Activated CD4-positive, alpha-beta memory T cell treated with anti-CD3 and anti-CD28 coated beads, Interleukin-2, amount 10 ng/mL, durations not matched to agents 7 days and 5 days (primary cell): Measurements from ENCODE around the gene CMTR2. TPM values are rescaled to one million over a fixed set of nuclear protein-coding genes. Genes with fewer than 3 reads are reported as not detected.
A peak's percentile ranks its signal among the peaks of the same experiment; 100 is the strongest.
"Not testable (repeated sequence)": the region's sequence is repeated elsewhere in the genome, so short reads cannot be mapped to it uniquely, and the experiment has no call there.

Experiments used
- CTCF ChIA-PET: fragments of 350-600 bp; sonication (Branson Sonifier 250); formaldehyde crosslinking; loops from one replicate; lab custom pipeline; 2021; ENCODE audit warnings: antibody characterized with exemption, inconsistent platforms; lab: Charles Lee
- POLR2A ChIA-PET: fragments of 350-600 bp; sonication (Branson Sonifier 250); formaldehyde crosslinking; loops from one replicate; lab custom pipeline; 2021; ENCODE audit warnings: antibody characterized with exemption; lab: Charles Lee
- DNase-seq: peaks from one replicate; pipeline ENCODE4 v3.0.0-alpha.2; 2020
- H3K27ac Mint-ChIP-seq: one replicate; pipeline ENCODE4 v1.8.0; 2021; ENCODE audit warnings: mild to moderate bottlenecking, mixed read lengths
- H3K27me3 Mint-ChIP-seq: one replicate; pipeline ENCODE4 v1.8.0; 2021; ENCODE audit warnings: mixed read lengths
- H3K36me3 Mint-ChIP-seq: one replicate; pipeline ENCODE4 v1.8.0; 2021; ENCODE audit warnings: low read depth, mixed read lengths
- H3K4me1 Mint-ChIP-seq: one replicate; pipeline ENCODE4 v1.8.0; 2021; ENCODE audit warnings: mixed read lengths
- H3K4me3 Mint-ChIP-seq: one replicate; pipeline ENCODE4 v1.8.0; 2021; ENCODE audit warnings: mild to moderate bottlenecking, mixed read lengths
- H3K9me3 Mint-ChIP-seq: one replicate; pipeline ENCODE4 v1.8.0; 2021; ENCODE audit warnings: mixed read lengths
- total RNA-seq, 2 experiments: library from RNA; stranded (reverse); gene quantifications; one replicate each; pipeline ENCODE4 v1.2.3, GENCODE V29; 2021

Gene CMTR2, protein sequence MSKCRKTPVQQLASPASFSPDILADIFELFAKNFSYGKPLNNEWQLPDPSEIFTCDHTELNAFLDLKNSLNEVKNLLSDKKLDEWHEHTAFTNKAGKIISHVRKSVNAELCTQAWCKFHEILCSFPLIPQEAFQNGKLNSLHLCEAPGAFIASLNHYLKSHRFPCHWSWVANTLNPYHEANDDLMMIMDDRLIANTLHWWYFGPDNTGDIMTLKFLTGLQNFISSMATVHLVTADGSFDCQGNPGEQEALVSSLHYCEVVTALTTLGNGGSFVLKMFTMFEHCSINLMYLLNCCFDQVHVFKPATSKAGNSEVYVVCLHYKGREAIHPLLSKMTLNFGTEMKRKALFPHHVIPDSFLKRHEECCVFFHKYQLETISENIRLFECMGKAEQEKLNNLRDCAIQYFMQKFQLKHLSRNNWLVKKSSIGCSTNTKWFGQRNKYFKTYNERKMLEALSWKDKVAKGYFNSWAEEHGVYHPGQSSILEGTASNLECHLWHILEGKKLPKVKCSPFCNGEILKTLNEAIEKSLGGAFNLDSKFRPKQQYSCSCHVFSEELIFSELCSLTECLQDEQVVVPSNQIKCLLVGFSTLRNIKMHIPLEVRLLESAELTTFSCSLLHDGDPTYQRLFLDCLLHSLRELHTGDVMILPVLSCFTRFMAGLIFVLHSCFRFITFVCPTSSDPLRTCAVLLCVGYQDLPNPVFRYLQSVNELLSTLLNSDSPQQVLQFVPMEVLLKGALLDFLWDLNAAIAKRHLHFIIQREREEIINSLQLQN
- total RNA-seq, result 10 to 100 TPM; 20.1 to 21.5 TPM

DNA sequence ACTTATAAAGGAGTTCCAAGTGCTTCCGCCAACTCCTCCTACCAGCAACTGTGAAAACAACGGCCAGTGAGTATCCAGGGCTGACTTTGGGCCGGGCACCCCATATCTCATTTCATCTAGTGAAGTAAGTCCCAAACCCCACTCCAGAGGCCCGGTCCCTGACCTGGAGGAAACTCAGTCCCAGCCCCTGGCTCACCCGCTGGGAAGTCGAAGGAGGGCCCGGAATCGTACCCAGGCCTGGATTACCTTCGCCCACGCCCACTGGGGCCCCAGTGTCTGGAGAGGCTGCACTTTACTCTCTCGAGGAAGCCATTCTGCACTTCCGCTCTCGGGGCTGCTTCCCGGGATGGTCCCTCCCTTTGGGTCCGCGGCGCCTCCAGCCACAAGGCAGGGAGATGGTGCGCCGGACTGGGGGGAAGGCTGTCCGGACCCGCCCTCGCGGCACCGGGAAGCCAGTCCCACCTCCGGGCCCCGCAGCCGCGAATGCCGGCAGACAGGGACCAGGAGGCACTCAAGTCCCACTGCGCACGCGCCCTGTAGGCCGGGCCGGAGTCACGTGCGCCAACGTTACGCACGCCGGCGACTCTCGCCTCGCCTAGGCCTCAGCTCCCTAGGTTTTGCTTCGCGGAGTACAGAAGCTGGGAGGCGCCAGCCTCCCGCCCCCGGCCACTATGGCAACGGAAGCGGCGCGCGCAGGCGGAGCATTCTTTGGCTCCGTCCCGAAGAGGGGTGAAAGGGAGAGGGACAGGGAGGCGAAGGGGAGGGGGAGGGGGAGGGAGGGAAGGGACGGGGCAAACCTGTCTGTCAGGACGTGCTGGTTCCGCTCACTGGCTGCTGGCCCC is at the start of gene CMTR2:
Gene CMTR2, minus strand, starts transcription at position 513 of the 842 bp plus-strand sequence. CDS start 3,482 bp downstream, outside the sequence.
- peak within 1 kb of the TSS; percentile 81 for H3K27ac Mint-ChIP-seq
- H3K4me3 Mint-ChIP-seq, result peak within 1 kb of the TSS; percentile 74
- H3K9me3 Mint-ChIP-seq, result no peaks in the 10 kb centered on the region
- peak; percentile 93 for DNase-seq
- peaks cover 20% of the 10 kb centered on the region for H3K27me3 Mint-ChIP-seq
- H3K36me3 Mint-ChIP-seq, result peaks cover 34% of the 10 kb centered on the region
- ChIA-PET POLR2A (interaction anchor here (0.8 to 2.5 kb wide), 3 partner anchors 10 to 488 kb away, joined by 3 to 9 read pairs (median 3); partner anchors contain the start of gene VAC14), CTCF (interaction anchor here (1.3 kb wide), 1 partner anchor 22 kb away, joined by 5 read pairs; no protein-coding TSS in a partner anchor)
- H3K4me1 Mint-ChIP-seq, result peaks cover 21% of the 10 kb centered on the region

DNA sequence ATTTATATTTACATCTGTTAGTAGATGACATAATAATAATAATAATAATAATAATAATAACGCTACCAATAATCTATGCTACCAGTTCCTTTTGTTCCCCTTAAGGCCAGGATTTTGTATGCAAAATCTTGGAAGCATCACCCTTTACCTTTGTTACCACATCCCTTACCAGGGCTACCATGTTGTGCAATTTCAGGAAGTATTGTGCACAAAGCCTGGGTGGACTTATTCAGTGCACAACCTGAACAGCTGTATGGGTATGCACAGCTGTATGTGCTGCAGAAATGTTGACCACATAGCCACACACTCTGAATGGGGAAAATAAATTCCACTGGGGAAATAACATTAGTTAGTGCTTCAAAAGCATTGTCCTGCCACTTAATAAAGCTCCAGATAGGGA is 49.4 kb upstream of the CMTR2 start:
- no peak for DNase-seq
- Mint-ChIP-seq H3K36me3 (no peaks in the 10 kb centered on the region), H3K4me3 (no peak overlapping the region), H3K4me1 (peaks cover 3% of the 10 kb centered on the region), H3K27me3 (peaks cover 9% of the 10 kb centered on the region), H3K9me3 (no peaks in the 10 kb centered on the region), H3K27ac (no peak overlapping the region)
- ChIA-PET CTCF (interaction anchor here (1.1 kb wide), 1 partner anchor 27 kb away, joined by 4 read pairs; no protein-coding TSS in a partner anchor), POLR2A (no interaction called here)

DNA sequence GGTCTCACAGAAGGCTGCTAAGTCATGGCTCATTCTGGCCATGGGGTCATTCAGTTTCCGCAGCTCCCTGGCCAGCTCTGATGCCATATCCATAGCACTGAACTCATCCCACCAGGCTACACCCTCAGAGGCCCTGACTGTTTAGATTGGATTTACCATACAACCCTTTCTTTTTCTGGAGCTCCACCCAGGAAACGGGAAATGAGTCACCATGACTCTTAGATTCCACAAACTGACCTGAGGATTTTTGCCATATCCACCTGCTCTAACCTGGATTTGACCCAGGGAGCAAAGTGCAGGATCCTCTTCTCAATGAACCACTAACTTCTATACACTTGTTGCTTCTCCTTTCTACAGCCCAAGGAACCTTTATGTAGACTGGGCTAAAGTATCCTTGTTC is 49.0 kb upstream of the CMTR2 start:
- H3K9me3 Mint-ChIP-seq, result no peaks in the 10 kb centered on the region
- ChIA-PET CTCF (no interaction called here), POLR2A (no interaction called here)
- H3K27me3 Mint-ChIP-seq, result peaks cover 9% of the 10 kb centered on the region
- H3K4me3 Mint-ChIP-seq, result no peak overlapping the region
- no peak overlapping the region for H3K27ac Mint-ChIP-seq
- peaks cover 3% of the 10 kb centered on the region for H3K4me1 Mint-ChIP-seq
- no peak for DNase-seq
- H3K36me3 Mint-ChIP-seq, result no peaks in the 10 kb centered on the region

DNA sequence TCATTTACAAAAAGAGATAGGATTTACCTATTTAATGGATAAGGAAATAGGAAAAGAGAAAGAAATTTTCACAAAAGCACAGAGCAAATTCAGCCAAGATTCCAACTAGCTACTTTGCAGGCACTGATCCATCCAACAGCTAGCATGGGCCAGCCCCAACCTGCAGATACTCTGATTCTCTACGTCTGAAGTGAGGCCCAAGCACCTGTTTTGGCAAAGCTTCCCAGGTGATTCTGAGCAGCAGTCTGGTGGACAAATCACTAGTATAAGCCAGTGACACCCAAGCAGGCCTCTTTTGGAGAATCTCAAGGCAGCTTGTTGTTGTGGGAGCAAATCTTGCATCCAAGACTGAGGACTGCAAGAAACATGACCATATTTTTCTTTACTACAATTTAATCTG is 48.4 kb upstream of the CMTR2 start:
- POLR2A ChIA-PET, result no interaction called here
- H3K4me3 Mint-ChIP-seq, result no peak overlapping the region

DNA sequence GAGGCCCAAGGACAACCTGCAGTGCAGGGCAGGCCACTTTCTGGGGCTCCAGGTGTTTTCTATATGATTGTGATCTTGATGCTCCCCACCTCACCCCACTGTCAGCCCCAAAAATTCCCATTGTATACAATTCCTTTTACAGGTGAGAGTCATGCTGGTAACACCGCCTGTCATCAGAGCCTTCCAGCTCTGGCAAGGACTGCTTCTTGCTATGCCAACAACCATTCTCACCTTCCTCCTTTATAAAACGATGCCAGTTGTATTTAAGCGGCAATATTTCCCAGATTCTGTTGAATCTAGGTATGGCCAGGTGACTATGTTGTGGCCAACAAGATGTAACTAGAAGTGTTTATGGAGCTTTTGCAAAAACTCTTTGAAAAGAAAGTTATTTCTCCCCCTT is 38.9 kb upstream of the CMTR2 start:
- ChIA-PET CTCF (interaction anchor here (0.7 kb wide), 1 partner anchor 1003 kb away, joined by 3 read pairs; no protein-coding TSS in a partner anchor), POLR2A (no interaction called here)

More for the DNA sequence above, 48.4 kb upstream of the CMTR2 start:
- CTCF ChIA-PET, result no interaction called here
- Mint-ChIP-seq H3K36me3 (no peaks in the 10 kb centered on the region), H3K27ac (no peak overlapping the region), H3K9me3 (no peaks in the 10 kb centered on the region), H3K27me3 (peaks cover 11% of the 10 kb centered on the region), H3K4me1 (peaks cover 3% of the 10 kb centered on the region)
- DNase-seq, result no peak

DNA sequence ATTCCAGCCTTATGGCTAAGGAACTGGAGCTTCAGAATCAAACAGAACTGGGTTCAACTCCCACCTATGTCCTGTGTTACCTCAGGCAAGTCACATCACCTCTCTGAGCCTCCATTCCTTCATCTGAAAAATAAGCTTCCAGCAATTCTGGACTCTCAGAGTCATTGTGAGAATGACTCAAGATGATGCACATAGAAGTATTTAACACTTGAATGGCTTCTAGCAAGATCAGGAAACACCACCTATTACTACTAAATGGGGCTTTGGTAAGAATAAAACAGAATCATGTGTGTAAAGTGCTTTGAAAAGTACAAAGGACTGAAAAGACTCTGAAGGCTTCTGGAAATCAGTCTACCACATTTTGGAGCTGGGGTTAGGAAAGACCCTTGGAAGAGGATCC is 38.5 kb upstream of the CMTR2 start:
- Mint-ChIP-seq H3K4me1 (no peaks in the 10 kb centered on the region), H3K36me3 (no peaks in the 10 kb centered on the region), H3K27me3 (peaks cover 7% of the 10 kb centered on the region), H3K9me3 (no peaks in the 10 kb centered on the region), H3K27ac (no peak overlapping the region), H3K4me3 (no peak overlapping the region)
- POLR2A ChIA-PET, result no interaction called here
- DNase-seq, result no peak
- CTCF ChIA-PET, result no interaction called here

More for the DNA sequence above, 38.9 kb upstream of the CMTR2 start:
- H3K36me3 Mint-ChIP-seq, result no peaks in the 10 kb centered on the region
- H3K9me3 Mint-ChIP-seq, result no peaks in the 10 kb centered on the region
- H3K4me3 Mint-ChIP-seq, result no peak overlapping the region
- H3K4me1 Mint-ChIP-seq, result no peaks in the 10 kb centered on the region
- H3K27ac Mint-ChIP-seq, result no peak overlapping the region
- no peak for DNase-seq
- H3K27me3 Mint-ChIP-seq, result peaks cover 9% of the 10 kb centered on the region

DNA sequence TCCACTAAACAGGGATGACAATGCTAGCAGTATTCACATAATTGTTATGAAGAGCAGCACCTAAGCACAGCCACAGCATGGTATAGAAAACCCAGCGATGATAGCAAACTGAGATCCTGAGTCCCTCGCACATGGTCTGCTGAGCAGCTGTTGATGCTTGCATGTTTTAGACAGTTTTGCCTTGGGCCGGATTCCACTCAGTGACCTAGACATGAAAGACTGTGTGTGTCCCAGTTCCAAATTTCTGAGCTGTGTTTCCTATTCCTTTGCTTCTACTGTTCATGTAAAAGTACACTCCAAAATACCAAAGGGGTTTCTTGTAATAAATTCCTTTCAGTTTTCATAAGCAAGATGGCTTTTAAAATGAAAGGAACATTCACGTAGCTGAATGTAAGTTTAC is 30.8 kb upstream of the CMTR2 start:
- no peak for DNase-seq
- no peaks in the 10 kb centered on the region for H3K4me1 Mint-ChIP-seq
- no peaks in the 10 kb centered on the region for H3K9me3 Mint-ChIP-seq
- H3K27me3 Mint-ChIP-seq, result peaks cover 8% of the 10 kb centered on the region
- CTCF ChIA-PET, result interaction anchor here (0.7 to 1.4 kb wide), 2 partner anchors 8 to 10 kb away, joined by 3 to 5 read pairs; no protein-coding TSS in a partner anchor
- no peak overlapping the region for H3K27ac Mint-ChIP-seq
- H3K36me3 Mint-ChIP-seq, result no peaks in the 10 kb centered on the region
- H3K4me3 Mint-ChIP-seq, result no peak overlapping the region
- POLR2A ChIA-PET, result no interaction called here

DNA sequence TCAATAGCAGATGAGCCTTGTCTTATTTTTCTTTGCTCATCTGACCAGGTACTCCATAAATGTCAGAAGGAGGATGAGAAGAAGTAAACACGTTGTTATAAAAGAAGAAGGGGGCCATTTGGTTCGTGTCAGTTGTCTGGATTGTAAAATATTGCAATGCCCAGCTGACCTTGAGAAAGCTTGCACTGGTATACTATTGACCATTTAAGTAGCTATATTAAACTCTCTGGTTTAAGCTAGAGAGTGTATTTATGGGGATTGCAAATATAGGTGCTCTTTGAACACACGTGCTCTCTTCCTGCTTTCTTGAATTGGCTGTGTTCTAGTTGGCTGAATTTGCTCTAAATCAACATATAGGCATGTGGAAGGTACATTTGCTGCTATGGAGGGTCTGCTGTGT is 26.1 kb upstream of the CMTR2 start:
- ChIA-PET POLR2A (no interaction called here), CTCF (no interaction called here)
- Mint-ChIP-seq H3K4me1 (no peaks in the 10 kb centered on the region), H3K4me3 (no peak overlapping the region), H3K36me3 (no peaks in the 10 kb centered on the region), H3K27me3 (peaks cover 12% of the 10 kb centered on the region), H3K9me3 (no peaks in the 10 kb centered on the region), H3K27ac (no peak overlapping the region)
- DNase-seq, result no peak

DNA sequence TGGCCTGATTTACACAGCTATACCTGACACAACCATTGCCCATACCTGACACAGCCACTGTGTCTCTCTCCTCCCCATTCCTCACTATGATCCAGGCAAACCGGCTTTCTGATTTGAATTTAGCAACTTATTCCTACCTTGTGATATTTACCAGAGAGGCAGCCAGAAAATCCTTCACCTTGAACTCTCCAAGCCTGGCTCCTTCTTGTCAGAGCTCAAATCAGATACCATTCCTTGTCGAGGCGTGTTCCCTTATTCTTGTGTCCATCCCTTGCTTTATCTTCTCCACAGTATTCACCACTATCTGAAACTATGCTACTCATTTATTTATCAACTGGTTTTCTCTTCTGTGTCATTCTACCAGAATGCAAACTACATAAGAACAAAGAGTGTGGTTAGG is 24.4 kb upstream of the CMTR2 start:
- H3K36me3 Mint-ChIP-seq, H3K4me3 Mint-ChIP-seq, DNase-seq, H3K4me1 Mint-ChIP-seq, H3K9me3 Mint-ChIP-seq, H3K27ac Mint-ChIP-seq, POLR2A ChIA-PET, CTCF ChIA-PET: not testable (repeated sequence)
- H3K27me3 Mint-ChIP-seq, result peaks cover 23% of the 10 kb centered on the region

DNA sequence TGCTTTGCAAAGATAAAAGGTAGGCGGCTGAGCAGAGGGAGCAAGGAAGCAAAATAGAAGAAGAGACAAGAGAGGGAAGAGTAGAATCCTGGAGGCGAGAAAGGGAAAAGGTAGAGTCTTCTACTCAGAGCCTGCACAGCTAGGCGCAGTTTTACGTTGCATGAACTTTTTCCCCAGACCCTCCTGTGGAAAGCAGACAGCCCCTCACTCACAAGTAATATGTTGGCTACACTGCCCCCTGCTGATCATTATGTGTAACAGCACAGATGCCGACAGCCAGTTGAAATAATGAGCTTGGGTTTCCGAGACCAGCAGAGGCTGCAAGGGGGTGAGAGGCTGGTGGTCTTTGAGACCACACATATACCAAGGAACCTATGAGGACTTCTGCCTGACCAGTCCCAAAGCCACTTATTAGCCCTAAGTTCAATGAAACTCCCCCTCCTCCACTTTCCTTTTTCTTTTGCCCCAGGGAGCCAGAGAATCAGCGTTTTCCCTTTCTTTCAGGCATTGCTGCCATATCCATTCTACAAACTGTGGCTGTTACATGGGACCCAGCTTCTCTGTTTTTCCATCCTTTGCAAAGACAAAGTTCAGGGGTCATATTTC is 22.5 kb upstream of the CMTR2 start:
- no peak overlapping the region for H3K4me3 Mint-ChIP-seq
- POLR2A ChIA-PET, result interaction anchor here (1.0 kb wide), 1 partner anchor 45 kb away, joined by 3 read pairs; no protein-coding TSS in a partner anchor
- no peak for DNase-seq
- no peaks in the 10 kb centered on the region for H3K9me3 Mint-ChIP-seq
- no peak overlapping the region for H3K27ac Mint-ChIP-seq
- CTCF ChIA-PET, result interaction anchor here (0.6 to 1.5 kb wide), 22 partner anchors 8 to 508 kb away, joined by 3 to 7 read pairs (median 4); partner anchors contain the start of genes CALB2 and CMTR2
- no peaks in the 10 kb centered on the region for H3K4me1 Mint-ChIP-seq
- no peaks in the 10 kb centered on the region for H3K36me3 Mint-ChIP-seq
- peaks cover 27% of the 10 kb centered on the region for H3K27me3 Mint-ChIP-seq

DNA sequence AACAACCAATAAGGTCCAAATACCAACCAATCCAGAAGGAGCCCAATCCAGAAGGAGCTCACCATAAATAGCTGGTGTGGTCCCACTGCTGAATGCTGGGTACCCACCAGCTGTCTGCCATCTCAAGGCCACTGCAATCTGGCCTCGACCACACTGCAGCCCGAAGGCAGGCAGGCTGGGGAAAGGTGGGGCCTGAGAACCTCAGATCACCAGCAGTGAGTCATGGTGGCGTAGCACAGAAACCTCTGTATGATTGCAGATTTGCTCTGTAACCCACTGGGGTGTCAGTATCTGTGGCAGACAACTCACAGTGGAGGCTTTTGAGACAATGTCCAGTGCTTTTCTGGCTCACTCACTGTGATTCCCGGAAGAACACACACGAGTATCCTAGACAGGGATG is 14.7 kb upstream of the CMTR2 start:
- Mint-ChIP-seq H3K4me3 (no peak overlapping the region), H3K4me1 (no peaks in the 10 kb centered on the region), H3K27ac (no peak overlapping the region), H3K36me3 (no peaks in the 10 kb centered on the region), H3K27me3 (peaks cover 21% of the 10 kb centered on the region), H3K9me3 (no peaks in the 10 kb centered on the region)
- CTCF ChIA-PET, result no interaction called here
- no peak for DNase-seq
- POLR2A ChIA-PET, result no interaction called here

DNA sequence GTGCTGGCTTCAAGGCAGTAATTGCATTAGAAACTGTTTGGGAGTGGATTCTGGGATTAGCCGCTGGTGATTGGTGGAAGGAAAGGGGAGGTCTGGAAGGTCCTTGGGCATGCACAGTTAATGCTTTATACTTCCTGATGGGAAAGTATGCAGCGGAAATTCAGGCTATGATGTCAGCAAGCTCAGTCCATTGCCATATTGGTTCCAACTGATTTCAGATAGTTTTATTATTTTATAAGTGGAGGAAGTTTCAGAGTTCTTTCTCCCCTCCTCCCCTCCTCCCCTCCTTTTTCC is 8.1 kb upstream of the CMTR2 start:
- Mint-ChIP-seq H3K9me3 (no peaks in the 10 kb centered on the region), H3K27ac (no peak overlapping the region), H3K27me3 (peaks cover 30% of the 10 kb centered on the region), H3K4me3 (no peak overlapping the region), H3K36me3 (no peaks in the 10 kb centered on the region), H3K4me1 (no peaks in the 10 kb centered on the region)
- ChIA-PET POLR2A (no interaction called here), CTCF (interaction anchor here (1.4 kb wide), 1 partner anchor 14 kb away, joined by 5 read pairs; no protein-coding TSS in a partner anchor)
- no peak for DNase-seq
